ENCODE measurements around the gene RILPL1. TPM values are rescaled to one million over a fixed set of nuclear protein-coding genes. Genes with fewer than 3 reads are reported as not detected.

The RILPL1 gene
- total RNA-seq, 2 donors from 2014 or later = 2.6 to 5.0 TPM

GRCh38 chr12:123532808-123533649 lies 490 bp downstream of the RILPL1 start:
- Histone ChIP-seq H3K36me3 (no peaks in the 10 kb centered on the region), H3K4me1 (peaks cover 5% of the 10 kb centered on the region), H3K27me3 (no peaks in the 10 kb centered on the region), H3K9me3 (no peaks in the 10 kb centered on the region), H3K4me3 (peak overlapping the region; percentile 62), H3K9ac (ENCODE audit: low read depth in 2 of 2, low read length in 2 of 2) (peak overlapping the region; percentile 66 to 69), H3K27ac (no peak overlapping the region)
- TF ChIP-seq, protein P1, sequence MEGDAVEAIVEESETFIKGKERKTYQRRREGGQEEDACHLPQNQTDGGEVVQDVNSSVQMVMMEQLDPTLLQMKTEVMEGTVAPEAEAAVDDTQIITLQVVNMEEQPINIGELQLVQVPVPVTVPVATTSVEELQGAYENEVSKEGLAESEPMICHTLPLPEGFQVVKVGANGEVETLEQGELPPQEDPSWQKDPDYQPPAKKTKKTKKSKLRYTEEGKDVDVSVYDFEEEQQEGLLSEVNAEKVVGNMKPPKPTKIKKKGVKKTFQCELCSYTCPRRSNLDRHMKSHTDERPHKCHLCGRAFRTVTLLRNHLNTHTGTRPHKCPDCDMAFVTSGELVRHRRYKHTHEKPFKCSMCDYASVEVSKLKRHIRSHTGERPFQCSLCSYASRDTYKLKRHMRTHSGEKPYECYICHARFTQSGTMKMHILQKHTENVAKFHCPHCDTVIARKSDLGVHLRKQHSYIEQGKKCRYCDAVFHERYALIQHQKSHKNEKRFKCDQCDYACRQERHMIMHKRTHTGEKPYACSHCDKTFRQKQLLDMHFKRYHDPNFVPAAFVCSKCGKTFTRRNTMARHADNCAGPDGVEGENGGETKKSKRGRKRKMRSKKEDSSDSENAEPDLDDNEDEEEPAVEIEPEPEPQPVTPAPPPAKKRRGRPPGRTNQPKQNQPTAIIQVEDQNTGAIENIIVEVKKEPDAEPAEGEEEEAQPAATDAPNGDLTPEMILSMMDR (IDR thresholded peaks at IDR 0.05) = no peak
- DNase-seq = peak; percentile 30
- intact Hi-C loops (cut with DNase I) = no loop called here

GRCh38 chr12:123532019-123532418 lies 1.5 kb downstream of the RILPL1 start:
- H3K27ac ChIP-seq = no peak overlapping the region
- H3K27me3 ChIP-seq = no peaks in the 10 kb centered on the region
- no peak overlapping the region for H3K9ac ChIP-seq (ENCODE audit: low read depth in 2 of 2, low read length in 2 of 2)
- intact Hi-C loops (cut with DNase I) = no loop called here
- H3K9me3 ChIP-seq = no peaks in the 10 kb centered on the region
- peaks cover 5% of the 10 kb centered on the region for H3K4me1 ChIP-seq
- TF ChIP-seq, protein P1 (IDR thresholded peaks at IDR 0.05) = no peak
- no peaks in the 10 kb centered on the region for H3K36me3 ChIP-seq
- DNase-seq = no peak
- H3K4me3 ChIP-seq = no peak overlapping the region

DNA sequence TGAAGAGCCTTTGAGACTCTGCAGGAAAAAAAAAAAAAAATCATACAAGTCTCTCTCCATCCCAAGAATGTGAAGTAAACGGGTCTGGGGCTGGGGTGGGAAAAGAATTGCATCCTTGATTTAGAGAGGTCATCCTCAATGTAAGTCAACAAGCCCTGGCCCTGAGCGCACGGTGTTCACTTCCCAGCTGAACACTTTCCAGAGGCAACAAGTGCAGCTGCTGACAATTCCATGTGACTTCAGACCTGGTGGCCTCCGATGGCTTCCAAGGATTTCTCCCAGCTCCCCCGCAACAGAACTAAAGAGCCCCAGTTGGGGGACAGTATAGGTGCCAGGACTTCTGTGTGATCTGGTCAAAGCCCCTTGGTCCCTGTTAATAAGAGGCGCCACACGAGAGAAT lies 2.4 kb downstream of the RILPL1 start:
- no peak for DNase-seq

DNA sequence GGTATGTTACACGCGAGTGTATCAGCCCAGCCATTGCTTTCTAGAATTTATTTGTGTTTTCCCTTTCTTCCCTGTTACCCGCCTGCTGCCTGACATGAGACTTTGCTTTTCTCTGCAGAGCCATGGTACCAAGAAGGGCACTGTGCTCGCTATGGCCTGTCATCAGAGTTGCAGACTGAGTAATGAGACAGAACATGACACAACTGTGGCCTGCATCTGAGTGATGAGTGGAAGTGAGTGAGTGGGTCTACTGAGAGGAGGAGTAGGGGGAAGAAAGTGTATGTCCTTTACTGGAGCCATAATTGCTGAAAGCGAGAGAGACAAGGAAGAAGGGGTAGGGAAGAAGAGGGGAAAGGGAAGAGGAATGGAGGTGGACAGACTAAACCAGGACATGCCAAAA lies 2.9 kb downstream of the RILPL1 start:
- DNase-seq = no peak
- H3K9me3 ChIP-seq = no peaks in the 10 kb centered on the region
- no peaks in the 10 kb centered on the region for H3K36me3 ChIP-seq
- H3K4me1 ChIP-seq = peaks cover 5% of the 10 kb centered on the region
- H3K27me3 ChIP-seq = no peaks in the 10 kb centered on the region
- no peak overlapping the region for H3K4me3 ChIP-seq
- intact Hi-C loops (cut with DNase I) = no loop called here
- TF ChIP-seq, protein P1 (IDR thresholded peaks at IDR 0.05) = no peak
- H3K9ac ChIP-seq (ENCODE audit: low read depth in 2 of 2, low read length in 2 of 2) = no peak overlapping the region
- no peak overlapping the region for H3K27ac ChIP-seq

More for the DNA sequence above, 2.4 kb downstream of the RILPL1 start:
- Histone ChIP-seq H3K27ac (no peak overlapping the region), H3K4me3 (no peak overlapping the region), H3K9me3 (no peaks in the 10 kb centered on the region), H3K36me3 (no peaks in the 10 kb centered on the region), H3K9ac (ENCODE audit: low read depth in 2 of 2, low read length in 2 of 2) (no peak overlapping the region), H3K27me3 (no peaks in the 10 kb centered on the region), H3K4me1 (peaks cover 5% of the 10 kb centered on the region)
- TF ChIP-seq, protein P1 (IDR thresholded peaks at IDR 0.05) = no peak
- intact Hi-C loops (cut with DNase I) = no loop called here

DNA sequence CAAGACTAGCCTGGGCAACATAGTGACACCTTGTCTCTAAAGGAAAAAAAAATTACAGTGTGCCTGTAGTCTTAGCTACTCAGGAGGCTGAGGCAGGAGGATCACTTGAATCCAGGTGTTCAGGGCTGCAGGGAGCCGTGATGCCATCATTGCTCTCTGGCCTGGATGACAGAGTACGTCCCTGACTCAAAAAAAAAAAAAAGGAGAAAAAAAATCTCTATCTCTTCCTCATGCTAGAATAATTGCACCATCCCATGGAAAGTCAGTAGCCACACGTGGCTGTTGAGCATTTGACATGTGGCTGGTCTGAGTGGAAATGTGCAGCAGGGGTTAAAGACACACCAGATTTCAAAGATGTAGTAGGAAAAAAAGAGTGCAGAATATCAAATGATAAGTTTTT lies 3.8 kb downstream of the RILPL1 start:
- Histone ChIP-seq H3K27ac (no peak overlapping the region), H3K4me3 (no peak overlapping the region), H3K9me3 (no peaks in the 10 kb centered on the region), H3K36me3 (no peaks in the 10 kb centered on the region), H3K9ac (ENCODE audit: low read depth in 2 of 2, low read length in 2 of 2) (no peak overlapping the region), H3K4me1 (peaks cover 5% of the 10 kb centered on the region), H3K27me3 (no peaks in the 10 kb centered on the region)
- intact Hi-C loops (cut with DNase I) = no loop called here
- TF ChIP-seq, protein P1 (IDR thresholded peaks at IDR 0.05) = no peak
- no peak for DNase-seq

Data from colonic mucosa (tissue), 4 donors.